ENCODE results near the gene KATNB1.
"Not testable (repeated sequence)": the region's sequence is repeated elsewhere in the genome, so short reads cannot be mapped to it uniquely, and the experiment has no call there.

The KATNB1 gene

GRCh38 chr16:57775661-57776469, 40.3 kb downstream of the KATNB1 start:
- DNase-seq: peak; percentile 4

- DNase-seq: no peak
These were observed 43.1 kb downstream of the KATNB1 start for GRCh38 chr16:57778658-57779057.

- DNase-seq: not testable (repeated sequence)
These were observed 44.3 kb downstream of the KATNB1 start for GRCh38 chr16:57779836-57780235.

GRCh38 chr16:57781349-57781740, 45.8 kb downstream of the KATNB1 start:
- no peak for DNase-seq

GRCh38 chr16:57781741-57782606, 46.4 kb downstream of the KATNB1 start:
- DNase-seq: no peak

- DNase-seq: not testable (repeated sequence)
These were observed 47.1 kb downstream of the KATNB1 start for GRCh38 chr16:57782607-57783055.

GRCh38 chr16:57783116-57783515, 47.5 kb downstream of the KATNB1 start:
- no peak for DNase-seq

GRCh38 chr16:57783883-57784282, 48.3 kb downstream of the KATNB1 start:
- no peak for DNase-seq

- DNase-seq: no peak
These were observed 48.8 kb downstream of the KATNB1 start for GRCh38 chr16:57784334-57784733.

GRCh38 chr16:57785385-57785784, 49.8 kb downstream of the KATNB1 start:
- no peak for DNase-seq

- DNase-seq: no peak
These were observed 50.4 kb downstream of the KATNB1 start for GRCh38 chr16:57785924-57786323.

- DNase-seq: no peak
These were observed 51.3 kb downstream of the KATNB1 start for GRCh38 chr16:57786632-57787518.

GRCh38 chr16:57787519-57787905, 51.9 kb downstream of the KATNB1 start:
- DNase-seq: no peak

- DNase-seq: peak; percentile 36
These were observed 52.8 kb downstream of the KATNB1 start for GRCh38 chr16:57788252-57788841.

- no peak for DNase-seq
These were observed 53.4 kb downstream of the KATNB1 start for GRCh38 chr16:57788951-57789350.

GRCh38 chr16:57791195-57791892, 55.8 kb downstream of the KATNB1 start:
- DNase-seq: no peak

GRCh38 chr16:57791893-57792461, 56.4 kb downstream of the KATNB1 start:
- DNase-seq: no peak

GRCh38 chr16:57794849-57795430, 59.4 kb downstream of the KATNB1 start:
- no peak for DNase-seq

GRCh38 chr16:57795431-57795878, 59.9 kb downstream of the KATNB1 start:
- DNase-seq: peak; percentile 45

- DNase-seq: not testable (repeated sequence)
These were observed 60.4 kb downstream of the KATNB1 start for GRCh38 chr16:57796014-57796413.

- DNase-seq: no peak
These were observed 61.6 kb downstream of the KATNB1 start for GRCh38 chr16:57797216-57797525.
